ENCODE results near the gene USP4.

Gene USP4

DNA sequence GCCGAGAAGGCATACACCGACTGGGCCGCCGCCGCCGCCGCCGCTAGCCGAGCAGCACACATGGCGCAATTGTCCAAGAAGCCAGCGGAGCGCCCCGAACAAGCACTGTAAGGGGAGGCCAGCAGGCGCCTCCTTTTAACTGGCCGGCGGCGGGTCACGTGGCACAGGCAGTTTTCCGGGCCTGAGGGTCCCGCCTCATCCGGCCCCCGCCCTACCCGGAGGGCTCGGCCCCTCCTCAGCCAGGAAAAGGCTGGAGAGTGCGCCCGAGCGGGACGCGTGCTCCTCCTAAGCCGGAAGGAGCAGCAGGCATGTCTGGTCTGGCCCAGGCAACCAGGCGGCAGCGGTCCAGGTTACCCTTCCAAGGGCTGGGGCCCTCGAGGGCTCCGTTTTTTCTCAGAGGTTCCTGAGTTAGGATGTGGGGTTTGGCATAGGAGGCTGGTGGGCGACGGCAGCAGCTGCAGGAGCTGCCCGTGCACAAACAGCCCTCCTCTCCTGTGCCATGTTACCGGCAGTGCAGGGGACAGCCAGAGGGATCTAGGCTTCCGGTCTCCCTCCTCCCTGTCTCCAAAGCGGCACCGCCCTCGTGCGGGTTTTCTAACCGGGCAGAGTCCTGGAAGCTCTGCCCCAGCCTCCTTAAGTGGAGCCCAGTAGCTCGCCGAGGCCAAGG lies 18.5 kb upstream of the USP4 start, which contains the start of gene GPX1 (continued):
- TF ChIP-seq ZBTB10 (tag by site-specific recombination; IDR thresholded peaks at IDR 0.05) (no peak), ZBTB48 (tag by site-specific recombination; IDR thresholded peaks at IDR 0.05) (peak; percentile 35; the same call in 1 of the 2 replicates), ZBTB20 (tag by site-specific recombination; IDR thresholded peaks at IDR 0.05) (peak; percentile 90), ZNF701 (tag by site-specific recombination; IDR thresholded peaks at IDR 0.05) (no peak), ZSCAN30 (tag by site-specific recombination; IDR thresholded peaks at IDR 0.05) (peak; percentile 76), ZXDB (tag by site-specific recombination; IDR thresholded peaks at IDR 0.05) (peak; percentile 91), ZNF521 (tag by site-specific recombination; IDR thresholded peaks at IDR 0.05) (no peak), SP7 (tag by site-specific recombination; IDR thresholded peaks at IDR 0.05) (peak; percentile 73), KLF16 (tag by site-specific recombination; IDR thresholded peaks at IDR 0.05) (0 out of 2 replicates have a peak, but pooled peaks have one; percentile 42), ZNF416 (tag by site-specific recombination; IDR thresholded peaks at IDR 0.05) (no peak), ZNF76 (tag by site-specific recombination; IDR thresholded peaks at IDR 0.05; ENCODE audit: borderline replicate concordance, low read depth) (no peak), ZNF692 (tag by site-specific recombination; IDR thresholded peaks at IDR 0.05) (peak; percentile 95), KLF7 (tag by site-specific recombination; IDR thresholded peaks at IDR 0.05; ENCODE audit: borderline replicate concordance) (peak; percentile 96), FEZF1 (tag by site-specific recombination; IDR thresholded peaks at IDR 0.05) (peak; percentile 79), ZNF10 (tag by site-specific recombination; IDR thresholded peaks at IDR 0.05) (peak; percentile 62), ZNF776 (tag by site-specific recombination; IDR thresholded peaks at IDR 0.05; ENCODE audit: borderline replicate concordance) (no peak), KLF9 (tag by site-specific recombination; IDR thresholded peaks at IDR 0.05; ENCODE audit: low read depth) (peak; percentile 33; the same call in 1 of the 2 replicates), SP3 (tag by site-specific recombination; IDR thresholded peaks at IDR 0.05) (peak; percentile 70), GLI2 (tag by site-specific recombination; IDR thresholded peaks at IDR 0.05; ENCODE audit: borderline replicate concordance, low read depth) (no peak), KLF1 (tag by site-specific recombination; IDR thresholded peaks at IDR 0.05) (peak; percentile 87), ZNF792 (tag by site-specific recombination; IDR thresholded peaks at IDR 0.05) (no peak), TCF7L2 (IDR thresholded peaks at IDR 0.05; ENCODE audit: borderline replicate concordance, low read depth, low read length) (no peak), ZFP41 (tag by site-specific recombination; IDR thresholded peaks at IDR 0.05; ENCODE audit: borderline replicate concordance) (no peak), TRIM28 (IDR thresholded peaks at IDR 0.05; ENCODE audit: borderline replicate concordance, low read length) (peak; percentile 73; the same call in 1 of the 2 replicates), ZNF391 (tag by site-specific recombination; IDR thresholded peaks at IDR 0.05; ENCODE audit: borderline replicate concordance, low read depth) (no peak), GLIS2 (tag by site-specific recombination; IDR thresholded peaks at IDR 0.05) (peak; percentile 57), ZNF341 (tag by site-specific recombination; IDR thresholded peaks at IDR 0.05; ENCODE audit: low read depth) (peak; percentile 88), ZNF660 (tag by site-specific recombination; IDR thresholded peaks at IDR 0.05) (peak; percentile 38; the same call in 1 of the 2 replicates)
- TF ChIP-seq, protein P1, sequence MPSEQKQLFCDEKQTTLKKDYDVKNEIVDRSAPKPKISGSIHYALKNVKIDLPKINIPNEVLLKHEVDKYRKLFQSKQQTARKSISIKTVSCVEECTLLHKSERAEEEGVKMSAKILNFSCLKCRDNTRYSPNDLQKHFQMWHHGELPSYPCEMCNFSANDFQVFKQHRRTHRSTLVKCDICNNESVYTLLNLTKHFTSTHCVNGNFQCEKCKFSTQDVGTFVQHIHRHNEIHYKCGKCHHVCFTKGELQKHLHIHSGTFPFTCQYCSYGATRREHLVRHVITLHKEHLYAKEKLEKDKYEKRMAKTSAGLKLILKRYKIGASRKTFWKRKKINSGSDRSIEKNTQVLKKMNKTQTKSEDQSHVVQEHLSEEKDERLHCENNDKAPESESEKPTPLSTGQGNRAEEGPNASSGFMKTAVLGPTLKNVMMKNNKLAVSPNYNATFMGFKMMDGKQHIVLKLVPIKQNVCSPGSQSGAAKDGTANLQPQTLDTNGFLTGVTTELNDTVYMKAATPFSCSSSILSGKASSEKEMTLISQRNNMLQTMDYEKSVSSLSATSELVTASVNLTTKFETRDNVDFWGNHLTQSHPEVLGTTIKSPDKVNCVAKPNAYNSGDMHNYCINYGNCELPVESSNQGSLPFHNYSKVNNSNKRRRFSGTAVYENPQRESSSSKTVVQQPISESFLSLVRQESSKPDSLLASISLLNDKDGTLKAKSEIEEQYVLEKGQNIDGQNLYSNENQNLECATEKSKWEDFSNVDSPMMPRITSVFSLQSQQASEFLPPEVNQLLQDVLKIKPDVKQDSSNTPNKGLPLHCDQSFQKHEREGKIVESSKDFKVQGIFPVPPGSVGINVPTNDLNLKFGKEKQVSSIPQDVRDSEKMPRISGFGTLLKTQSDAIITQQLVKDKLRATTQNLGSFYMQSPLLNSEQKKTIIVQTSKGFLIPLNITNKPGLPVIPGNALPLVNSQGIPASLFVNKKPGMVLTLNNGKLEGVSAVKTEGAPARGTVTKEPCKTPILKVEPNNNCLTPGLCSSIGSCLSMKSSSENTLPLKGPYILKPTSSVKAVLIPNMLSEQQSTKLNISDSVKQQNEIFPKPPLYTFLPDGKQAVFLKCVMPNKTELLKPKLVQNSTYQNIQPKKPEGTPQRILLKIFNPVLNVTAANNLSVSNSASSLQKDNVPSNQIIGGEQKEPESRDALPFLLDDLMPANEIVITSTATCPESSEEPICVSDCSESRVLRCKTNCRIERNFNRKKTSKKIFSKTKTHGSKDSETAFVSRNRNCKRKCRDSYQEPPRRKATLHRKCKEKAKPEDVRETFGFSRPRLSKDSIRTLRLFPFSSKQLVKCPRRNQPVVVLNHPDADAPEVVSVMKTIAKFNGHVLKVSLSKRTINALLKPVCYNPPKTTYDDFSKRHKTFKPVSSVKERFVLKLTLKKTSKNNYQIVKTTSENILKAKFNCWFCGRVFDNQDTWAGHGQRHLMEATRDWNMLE (tag by site-specific recombination; conservative IDR thresholded peaks at IDR 0.05; ENCODE audit: low read depth), result peak; percentile 46
- TF ChIP-seq, protein P2, sequence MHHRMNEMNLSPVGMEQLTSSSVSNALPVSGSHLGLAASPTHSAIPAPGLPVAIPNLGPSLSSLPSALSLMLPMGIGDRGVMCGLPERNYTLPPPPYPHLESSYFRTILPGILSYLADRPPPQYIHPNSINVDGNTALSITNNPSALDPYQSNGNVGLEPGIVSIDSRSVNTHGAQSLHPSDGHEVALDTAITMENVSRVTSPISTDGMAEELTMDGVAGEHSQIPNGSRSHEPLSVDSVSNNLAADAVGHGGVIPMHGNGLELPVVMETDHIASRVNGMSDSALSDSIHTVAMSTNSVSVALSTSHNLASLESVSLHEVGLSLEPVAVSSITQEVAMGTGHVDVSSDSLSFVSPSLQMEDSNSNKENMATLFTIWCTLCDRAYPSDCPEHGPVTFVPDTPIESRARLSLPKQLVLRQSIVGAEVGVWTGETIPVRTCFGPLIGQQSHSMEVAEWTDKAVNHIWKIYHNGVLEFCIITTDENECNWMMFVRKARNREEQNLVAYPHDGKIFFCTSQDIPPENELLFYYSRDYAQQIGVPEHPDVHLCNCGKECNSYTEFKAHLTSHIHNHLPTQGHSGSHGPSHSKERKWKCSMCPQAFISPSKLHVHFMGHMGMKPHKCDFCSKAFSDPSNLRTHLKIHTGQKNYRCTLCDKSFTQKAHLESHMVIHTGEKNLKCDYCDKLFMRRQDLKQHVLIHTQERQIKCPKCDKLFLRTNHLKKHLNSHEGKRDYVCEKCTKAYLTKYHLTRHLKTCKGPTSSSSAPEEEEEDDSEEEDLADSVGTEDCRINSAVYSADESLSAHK (tag by site-specific recombination; IDR thresholded peaks at IDR 0.05), result no peak
